Liver (tissue), 9 donors: Measurements from ENCODE around the gene PIGK. TPM values are rescaled to one million over a fixed set of nuclear protein-coding genes. Genes with fewer than 3 reads are reported as not detected.

Experiments used
- DNase-seq: peaks from one replicate; pipeline ENCODE4 v3.0.0-alpha.2; 2017; ENCODE audit warnings: low spot score
- H3K27ac ChIP-seq, 2 donors: one replicate each; pipeline ENCODE4 v1.7.0; 2013; ENCODE audit warnings: inconsistent platforms in 2 of 2, low read length in 2 of 2, control low read depth in 1 of 2, low read depth in 1 of 2, mild to moderate bottlenecking in 1 of 2
- H3K27me3 ChIP-seq, 4 donors: one replicate each; pipeline versions ENCODE4 v1.6.1 to v1.7.0; 2013; ENCODE audit warnings: low read length in 3 of 4, inconsistent platforms in 1 of 4, mild to moderate bottlenecking in 1 of 4, moderate library complexity in 1 of 4; ENCODE audit not compliant: control insufficient read depth in 4 of 4, insufficient read depth in 4 of 4
- H3K36me3 ChIP-seq, 4 donors: one replicate each; pipeline versions ENCODE4 v1.6.1 to v1.7.0; 2013; ENCODE audit warnings: low read length in 3 of 4, mild to moderate bottlenecking in 3 of 4, low read depth in 1 of 4, moderate library complexity in 1 of 4; ENCODE audit not compliant: control insufficient read depth in 4 of 4, insufficient read depth in 3 of 4
- H3K4me1 ChIP-seq, 4 donors: one replicate each; pipeline versions ENCODE4 v1.6.1 to v1.7.0; 2013; ENCODE audit warnings: low read length in 3 of 4, mild to moderate bottlenecking in 3 of 4, moderate library complexity in 1 of 4; ENCODE audit not compliant: control insufficient read depth in 4 of 4, insufficient read depth in 4 of 4
- H3K4me3 ChIP-seq, 3 donors: one replicate each; pipeline versions ENCODE4 v1.6.1 to v1.7.0; 2013; ENCODE audit warnings: low read length in 3 of 3, control low read depth in 1 of 3, low read depth in 1 of 3, mild to moderate bottlenecking in 1 of 3
- H3K9ac ChIP-seq, 2 donors: one replicate each; pipeline ENCODE4 v1.7.0; 2013; ENCODE audit warnings: low read length in 2 of 2, mild to moderate bottlenecking in 2 of 2, moderate library complexity in 2 of 2, control low read depth in 1 of 2, low read depth in 1 of 2
- H3K9me3 ChIP-seq, 4 donors: one replicate each; pipeline versions ENCODE4 v1.6.1 to v1.7.0; 2013; ENCODE audit warnings: low read length in 3 of 4; ENCODE audit not compliant: control insufficient read depth in 4 of 4
- ATF3 ChIP-seq: IDR thresholded peaks from 2 replicates; pipeline ENCODE4 v1.6.1; 2016; ENCODE audit warnings: antibody characterized with exemption
- CTCF ChIP-seq: fragments of 150-350 bp; IDR thresholded peaks from 2 replicates; pipeline ENCODE4 v1.5.1; 2017; ENCODE audit warnings: improper control_type of control experiment, low read depth, low read length; ENCODE audit not compliant: missing input control
- EGR1 ChIP-seq, 2 donors: IDR thresholded peaks; 2 replicates each; pipeline ENCODE4 v1.6.1; 2016 to 2018; ENCODE audit warnings: antibody characterized with exemption in 2 of 2, low read depth in 2 of 2
- FOXA1 ChIP-seq: IDR thresholded peaks from 2 replicates; pipeline ENCODE4 v1.6.1; 2016; ENCODE audit warnings: antibody characterized with exemption
- FOXA2 ChIP-seq: IDR thresholded peaks from 2 replicates; pipeline ENCODE4 v1.6.1; 2016; ENCODE audit warnings: antibody characterized with exemption
- GABPA ChIP-seq, 2 donors: IDR thresholded peaks in 1 of 2; conservative IDR thresholded peaks in 1 of 2; 2 replicates each; pipeline ENCODE4 v1.6.1; 2016; ENCODE audit warnings: antibody characterized with exemption in 2 of 2, mild to moderate bottlenecking in 1 of 2, moderate library complexity in 1 of 2
- HNF4A ChIP-seq, 2 donors: conservative IDR thresholded peaks; 2 replicates each; pipeline ENCODE4 v1.6.1; 2016; ENCODE audit warnings: antibody characterized with exemption in 2 of 2, mild to moderate bottlenecking in 2 of 2
- HNF4G ChIP-seq: IDR thresholded peaks from 2 replicates; pipeline ENCODE4 v1.6.1; 2016; ENCODE audit warnings: antibody characterized with exemption
- JUND ChIP-seq, 2 donors: IDR thresholded peaks; 2 replicates each; pipeline ENCODE4 v1.6.1; 2016; ENCODE audit warnings: antibody characterized with exemption in 2 of 2
- MAX ChIP-seq: IDR thresholded peaks from 2 replicates; pipeline ENCODE4 v1.6.1; 2016; ENCODE audit warnings: antibody characterized with exemption
- NR2F2 ChIP-seq: IDR thresholded peaks from 2 replicates; pipeline ENCODE4 v1.6.1; 2016; ENCODE audit warnings: antibody characterized with exemption
- RAD21 ChIP-seq, 2 donors: IDR thresholded peaks; 2 replicates each; pipeline ENCODE4 v1.6.1; 2016; ENCODE audit warnings: antibody characterized with exemption in 2 of 2, mild to moderate bottlenecking in 2 of 2
- REST ChIP-seq: IDR thresholded peaks from 2 replicates; pipeline ENCODE4 v1.6.1; 2016; ENCODE audit warnings: antibody characterized with exemption, mild to moderate bottlenecking
- RXRA ChIP-seq, 2 donors: IDR thresholded peaks; 2 replicates each; pipeline ENCODE4 v1.6.1; 2017 to 2018; ENCODE audit warnings: antibody characterized with exemption in 2 of 2, mild to moderate bottlenecking in 1 of 2
- SP1 ChIP-seq: IDR thresholded peaks from 2 replicates; pipeline ENCODE4 v1.6.1; 2018; ENCODE audit warnings: antibody characterized with exemption, mild to moderate bottlenecking
- TAF1 ChIP-seq: conservative IDR thresholded peaks from 2 replicates; pipeline ENCODE4 v1.6.1; 2016; ENCODE audit warnings: antibody characterized with exemption, mild to moderate bottlenecking
- YY1 ChIP-seq: IDR thresholded peaks from 2 replicates; pipeline ENCODE4 v1.6.1; 2016; ENCODE audit warnings: antibody characterized with exemption, mild to moderate bottlenecking
- ZBTB33 ChIP-seq: IDR thresholded peaks from 2 replicates; pipeline ENCODE4 v1.6.1; 2016; ENCODE audit warnings: antibody characterized with exemption
- WGBS: extraction: QIAGEN DNeasy Blood & Tissue Kit; methylation state at CpG from one replicate; pipeline ENCODE4 v1.1.7; 2013; 5-methylcytosine and 5-hydroxymethylcytosine counted together
- polyA plus RNA-seq, 2 donors: library from polyadenylated mRNA; stranded (reverse) in 1 of 2; unstranded in 1 of 2; fragments of 200-250 nt in 1 of 2; fragments of >200 nt in 1 of 2; fragmentation: Nextera tagmentation in 1 of 2; extraction: Ambion mirVana in 1 of 2; gene quantifications; one replicate each; pipeline versions ENCODE4 v1.2.1 to v1.2.3, GENCODE V29; 2013 to 2015
- total RNA-seq, 2 donors: library from RNA; depleted of rRNA; stranded (reverse); fragments of >200 nt; gene quantifications; one replicate each; pipeline ENCODE4 v1.2.3, GENCODE V29; 2014
- donor health status: healthy.
- donor health status: healthy.
- donor health status: healthy.
- donor health status: healthy.
- donor health status: healthy.

PIGK gene
- total and polyA plus RNA-seq, 4 donors: 10.8 to 15.6 (median 14.4) TPM

GRCh38 chr1:77044133-77044849 is 174.9 kb downstream of the PIGK start:
- Histone ChIP-seq H3K27ac (no peak overlapping the region), H3K27me3 (no peaks in the 10 kb centered on the region), H3K4me3 (no peak overlapping the region), H3K9me3 (no peaks in the 10 kb centered on the region), H3K36me3 (no peaks in the 10 kb centered on the region), H3K4me1 (no peaks in the 10 kb centered on the region), H3K9ac (no peak overlapping the region)
- no peak for DNase-seq
- 89% methylated on average over 20 of the region's 20 CpGs for WGBS
- no peak for TF ChIP-seq GABPA (IDR thresholded peaks at IDR 0.05 in 1 of 2, conservative IDR thresholded peaks at IDR 0.05 in 1 of 2)
- no peak for TF ChIP-seq TAF1
- TF ChIP-seq RXRA (IDR thresholded peaks at IDR 0.05): no peak
- no peak for TF ChIP-seq SP1
- TF ChIP-seq MAX: no peak
- TF ChIP-seq EGR1 (IDR thresholded peaks at IDR 0.05; ENCODE audit: low read depth in 2 of 2): no peak
- TF ChIP-seq FOXA2: no peak

GRCh38 chr1:77040826-77041225 is 178.4 kb downstream of the PIGK start:
- Histone ChIP-seq H3K27ac (no peak overlapping the region), H3K9ac (no peak overlapping the region), H3K4me3 (no peak overlapping the region), H3K4me1 (no peaks in the 10 kb centered on the region), H3K27me3 (no peaks in the 10 kb centered on the region), H3K36me3 (no peaks in the 10 kb centered on the region), H3K9me3 (no peaks in the 10 kb centered on the region)
- TF ChIP-seq ZBTB33 (no peak), FOXA1 (no peak), NR2F2 (no peak), REST (no peak), HNF4A (conservative IDR thresholded peaks at IDR 0.05) (no peak), ATF3 (no peak), CTCF (no peak), EGR1 (IDR thresholded peaks at IDR 0.05; ENCODE audit: low read depth in 2 of 2) (no peak), RXRA (IDR thresholded peaks at IDR 0.05) (no peak), JUND (IDR thresholded peaks at IDR 0.05) (no peak), YY1 (no peak), RAD21 (IDR thresholded peaks at IDR 0.05) (no peak), FOXA2 (no peak), HNF4G (no peak), SP1 (no peak), MAX (no peak), TAF1 (no peak), GABPA (IDR thresholded peaks at IDR 0.05 in 1 of 2, conservative IDR thresholded peaks at IDR 0.05 in 1 of 2) (no peak)
- 76% methylated on average over 3 of the region's 3 CpGs for WGBS
- DNase-seq: no peak
